ENCODE data around the gene YIPF7. TPM values are rescaled to one million over a fixed set of nuclear protein-coding genes. Genes with fewer than 3 reads are reported as not detected.

YIPF7 gene
- total RNA-seq, 1 experiment from 2014 or later: not detected

DNA sequence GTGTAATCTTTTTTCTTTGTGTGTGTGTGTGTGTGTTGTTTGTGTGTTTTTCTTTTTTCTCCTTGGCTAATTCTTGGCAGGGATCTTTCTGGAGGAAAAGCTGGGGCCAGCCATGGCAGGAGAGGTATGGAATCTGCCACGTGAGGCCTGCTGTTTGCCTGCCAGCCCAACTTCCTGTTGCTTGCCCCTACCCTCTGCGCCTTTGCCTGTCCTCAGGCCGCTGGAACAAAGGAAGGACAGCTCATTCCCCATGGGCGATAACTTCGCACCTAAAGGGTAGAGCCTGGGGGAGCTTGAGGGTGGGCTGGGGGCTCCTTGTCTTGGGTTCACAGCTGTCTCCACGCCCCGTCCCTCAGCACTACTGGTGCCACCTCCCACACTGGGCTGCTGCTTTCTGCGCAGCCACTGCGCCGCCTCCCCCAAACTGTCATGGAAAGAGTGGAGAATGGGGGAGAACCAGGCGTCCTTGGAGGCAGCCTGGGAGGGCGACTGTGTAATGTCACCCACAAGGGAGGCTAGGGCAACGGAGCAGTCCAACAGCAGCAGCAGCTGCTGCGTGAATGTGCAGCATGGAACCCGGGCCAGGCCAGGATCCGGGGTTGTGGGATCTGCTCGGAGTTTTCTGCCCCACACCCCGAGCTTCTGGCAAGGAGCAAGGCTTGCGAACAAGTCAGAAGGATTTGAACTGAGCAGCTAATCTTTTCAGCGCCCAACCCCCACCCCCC lies 12.3 kb upstream of the YIPF7 start (continued):
- TF ChIP-seq, protein P1, sequence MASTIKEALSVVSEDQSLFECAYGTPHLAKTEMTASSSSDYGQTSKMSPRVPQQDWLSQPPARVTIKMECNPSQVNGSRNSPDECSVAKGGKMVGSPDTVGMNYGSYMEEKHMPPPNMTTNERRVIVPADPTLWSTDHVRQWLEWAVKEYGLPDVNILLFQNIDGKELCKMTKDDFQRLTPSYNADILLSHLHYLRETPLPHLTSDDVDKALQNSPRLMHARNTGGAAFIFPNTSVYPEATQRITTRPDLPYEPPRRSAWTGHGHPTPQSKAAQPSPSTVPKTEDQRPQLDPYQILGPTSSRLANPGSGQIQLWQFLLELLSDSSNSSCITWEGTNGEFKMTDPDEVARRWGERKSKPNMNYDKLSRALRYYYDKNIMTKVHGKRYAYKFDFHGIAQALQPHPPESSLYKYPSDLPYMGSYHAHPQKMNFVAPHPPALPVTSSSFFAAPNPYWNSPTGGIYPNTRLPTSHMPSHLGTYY (CRISPR knock-in tag; IDR thresholded peaks at IDR 0.05): no peak

DNA sequence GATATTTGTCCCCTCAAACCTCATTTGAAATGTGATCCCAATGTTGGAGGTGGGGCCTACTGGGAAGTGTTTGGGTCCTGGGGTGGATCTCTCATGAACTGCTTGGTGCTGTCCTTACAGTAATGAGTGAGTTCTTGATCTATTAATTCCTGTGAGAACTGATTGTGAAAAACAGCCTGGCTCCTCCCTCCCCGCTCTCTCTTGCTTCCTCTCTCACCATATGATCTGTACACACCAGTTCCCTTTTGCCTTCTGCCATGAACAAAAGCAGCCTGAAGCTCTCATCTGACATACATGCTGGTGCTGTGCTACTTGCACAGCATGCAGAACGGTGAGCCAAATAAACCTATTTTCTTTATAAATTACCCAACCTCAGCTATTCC lies 11.2 kb upstream of the YIPF7 start:
- TF ChIP-seq, protein P2, sequence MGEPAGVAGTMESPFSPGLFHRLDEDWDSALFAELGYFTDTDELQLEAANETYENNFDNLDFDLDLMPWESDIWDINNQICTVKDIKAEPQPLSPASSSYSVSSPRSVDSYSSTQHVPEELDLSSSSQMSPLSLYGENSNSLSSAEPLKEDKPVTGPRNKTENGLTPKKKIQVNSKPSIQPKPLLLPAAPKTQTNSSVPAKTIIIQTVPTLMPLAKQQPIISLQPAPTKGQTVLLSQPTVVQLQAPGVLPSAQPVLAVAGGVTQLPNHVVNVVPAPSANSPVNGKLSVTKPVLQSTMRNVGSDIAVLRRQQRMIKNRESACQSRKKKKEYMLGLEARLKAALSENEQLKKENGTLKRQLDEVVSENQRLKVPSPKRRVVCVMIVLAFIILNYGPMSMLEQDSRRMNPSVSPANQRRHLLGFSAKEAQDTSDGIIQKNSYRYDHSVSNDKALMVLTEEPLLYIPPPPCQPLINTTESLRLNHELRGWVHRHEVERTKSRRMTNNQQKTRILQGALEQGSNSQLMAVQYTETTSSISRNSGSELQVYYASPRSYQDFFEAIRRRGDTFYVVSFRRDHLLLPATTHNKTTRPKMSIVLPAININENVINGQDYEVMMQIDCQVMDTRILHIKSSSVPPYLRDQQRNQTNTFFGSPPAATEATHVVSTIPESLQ (CRISPR knock-in tag; IDR thresholded peaks at IDR 0.05): no peak
- TF ChIP-seq, protein P3, sequence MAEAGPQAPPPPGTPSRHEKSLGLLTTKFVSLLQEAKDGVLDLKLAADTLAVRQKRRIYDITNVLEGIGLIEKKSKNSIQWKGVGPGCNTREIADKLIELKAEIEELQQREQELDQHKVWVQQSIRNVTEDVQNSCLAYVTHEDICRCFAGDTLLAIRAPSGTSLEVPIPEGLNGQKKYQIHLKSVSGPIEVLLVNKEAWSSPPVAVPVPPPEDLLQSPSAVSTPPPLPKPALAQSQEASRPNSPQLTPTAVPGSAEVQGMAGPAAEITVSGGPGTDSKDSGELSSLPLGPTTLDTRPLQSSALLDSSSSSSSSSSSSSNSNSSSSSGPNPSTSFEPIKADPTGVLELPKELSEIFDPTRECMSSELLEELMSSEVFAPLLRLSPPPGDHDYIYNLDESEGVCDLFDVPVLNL (CRISPR knock-in tag; IDR thresholded peaks at IDR 0.05; ENCODE audit: borderline replicate concordance, low read depth): no peak
- TF ChIP-seq FOXP1 (CRISPR knock-in tag; IDR thresholded peaks at IDR 0.05; ENCODE audit: borderline replicate concordance): no peak
- TF ChIP-seq ZNF232 (CRISPR knock-in tag; IDR thresholded peaks at IDR 0.05): no peak
- TF ChIP-seq ETV6 (CRISPR knock-in tag; IDR thresholded peaks at IDR 0.05): no peak
- no peak for TF ChIP-seq NR3C1 (CRISPR knock-in tag; conservative IDR thresholded peaks at IDR 0.05; ENCODE audit: low read depth)
- no peak for TF ChIP-seq GABPB1 (CRISPR knock-in tag; IDR thresholded peaks at IDR 0.05)
- TF ChIP-seq ELF4 (CRISPR knock-in tag; IDR thresholded peaks at IDR 0.05; ENCODE audit: low read depth): no peak
- no peak for TF ChIP-seq MXD4 (CRISPR knock-in tag; IDR thresholded peaks at IDR 0.05; ENCODE audit: borderline replicate concordance)
- no peak for TF ChIP-seq ZNF317 (CRISPR knock-in tag; IDR thresholded peaks at IDR 0.05; ENCODE audit: borderline replicate concordance, low read depth)
- TF ChIP-seq, protein P4, sequence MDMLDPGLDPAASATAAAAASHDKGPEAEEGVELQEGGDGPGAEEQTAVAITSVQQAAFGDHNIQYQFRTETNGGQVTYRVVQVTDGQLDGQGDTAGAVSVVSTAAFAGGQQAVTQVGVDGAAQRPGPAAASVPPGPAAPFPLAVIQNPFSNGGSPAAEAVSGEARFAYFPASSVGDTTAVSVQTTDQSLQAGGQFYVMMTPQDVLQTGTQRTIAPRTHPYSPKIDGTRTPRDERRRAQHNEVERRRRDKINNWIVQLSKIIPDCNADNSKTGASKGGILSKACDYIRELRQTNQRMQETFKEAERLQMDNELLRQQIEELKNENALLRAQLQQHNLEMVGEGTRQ (CRISPR knock-in tag; IDR thresholded peaks at IDR 0.05): no peak
- no peak for TF ChIP-seq ZNF671 (CRISPR knock-in tag; IDR thresholded peaks at IDR 0.05)
- TF ChIP-seq HMGA2 (CRISPR knock-in tag; IDR thresholded peaks at IDR 0.05): no peak
- TF ChIP-seq KAT7 (CRISPR knock-in tag; IDR thresholded peaks at IDR 0.05; ENCODE audit: borderline replicate concordance): no peak
- no peak overlapping the region for H3K4me3 Mint-ChIP-seq
- H3K27me3 Mint-ChIP-seq (ENCODE audit: low read depth): no peaks in the 10 kb centered on the region
- ChIA-PET POLR2A (no interaction called here), CTCF (no interaction called here)
- no peaks in the 10 kb centered on the region for H3K9me3 Mint-ChIP-seq
- H3K4me1 Mint-ChIP-seq: peaks cover 11% of the 10 kb centered on the region
- ATAC-seq (no peak), DNase-seq (ENCODE audit: low spot score) (no peak)
- no peaks in the 10 kb centered on the region for H3K36me3 Mint-ChIP-seq
- no peak overlapping the region for H3K27ac Mint-ChIP-seq

DNA sequence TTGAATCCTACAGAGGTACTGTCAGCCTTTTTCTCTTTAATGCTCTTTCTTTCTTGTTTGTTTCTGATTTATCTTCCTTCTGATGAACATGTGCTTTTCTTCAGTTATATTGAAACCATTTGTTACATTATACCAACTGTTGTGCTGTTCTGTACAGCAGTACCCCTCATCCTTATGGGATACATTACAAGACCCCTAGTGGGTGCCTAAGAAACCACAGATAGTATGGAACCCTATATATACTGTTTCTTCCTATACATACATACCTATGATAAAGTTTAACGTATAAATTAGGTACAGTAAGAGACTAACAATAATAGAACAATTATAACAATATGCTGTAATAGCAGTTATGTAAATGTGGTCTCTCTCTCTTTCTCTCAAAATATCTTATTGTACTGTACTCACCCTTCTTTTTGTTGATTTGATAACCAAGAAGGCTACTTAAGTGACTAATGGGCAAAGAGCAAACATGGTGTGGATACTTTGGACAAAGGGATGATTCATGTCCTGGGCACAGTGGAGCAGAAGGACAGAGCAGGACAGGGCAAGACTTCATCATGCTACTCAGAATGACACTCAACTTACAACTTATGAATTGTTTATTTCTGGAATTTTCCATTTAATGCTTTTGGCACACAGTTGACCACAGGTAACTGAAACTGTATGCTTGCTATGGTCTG lies 10.7 kb upstream of the YIPF7 start:
- Mint-ChIP-seq H3K4me3 (no peak overlapping the region), H3K27me3 (ENCODE audit: low read depth) (no peaks in the 10 kb centered on the region), H3K9me3 (no peaks in the 10 kb centered on the region), H3K4me1 (peaks cover 11% of the 10 kb centered on the region), H3K27ac (no peak overlapping the region), H3K36me3 (no peaks in the 10 kb centered on the region)
- ChIA-PET CTCF (no interaction called here), POLR2A (no interaction called here)
- peak; percentile 62 for ATAC-seq
- no peak for DNase-seq (ENCODE audit: low spot score)
- TF ChIP-seq HMGA2 (CRISPR knock-in tag; IDR thresholded peaks at IDR 0.05) (no peak), GRHL2 (CRISPR knock-in tag; IDR thresholded peaks at IDR 0.05; ENCODE audit: insufficient replicate concordance, severe bottlenecking) (no peak), NFE2L1 (CRISPR knock-in tag; IDR thresholded peaks at IDR 0.05) (no peak), FOXP1 (CRISPR knock-in tag; IDR thresholded peaks at IDR 0.05; ENCODE audit: borderline replicate concordance) (no peak), GABPB1 (CRISPR knock-in tag; IDR thresholded peaks at IDR 0.05) (no peak), ZBTB21 (CRISPR knock-in tag; IDR thresholded peaks at IDR 0.05; ENCODE audit: borderline replicate concordance) (no peak), RELA (CRISPR knock-in tag; IDR thresholded peaks at IDR 0.05; ENCODE audit: borderline replicate concordance) (no peak), ZNF121 (CRISPR knock-in tag; IDR thresholded peaks at IDR 0.05) (no peak), OVOL2 (CRISPR knock-in tag; IDR thresholded peaks at IDR 0.05; ENCODE audit: borderline replicate concordance) (no peak), ESRRA (CRISPR knock-in tag; IDR thresholded peaks at IDR 0.05; ENCODE audit: borderline replicate concordance) (no peak)
- TF ChIP-seq, protein P5, sequence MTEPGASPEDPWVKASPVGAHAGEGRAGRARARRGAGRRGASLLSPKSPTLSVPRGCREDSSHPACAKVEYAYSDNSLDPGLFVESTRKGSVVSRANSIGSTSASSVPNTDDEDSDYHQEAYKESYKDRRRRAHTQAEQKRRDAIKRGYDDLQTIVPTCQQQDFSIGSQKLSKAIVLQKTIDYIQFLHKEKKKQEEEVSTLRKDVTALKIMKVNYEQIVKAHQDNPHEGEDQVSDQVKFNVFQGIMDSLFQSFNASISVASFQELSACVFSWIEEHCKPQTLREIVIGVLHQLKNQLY (CRISPR knock-in tag; IDR thresholded peaks at IDR 0.05): no peak
- TF ChIP-seq, protein P6, sequence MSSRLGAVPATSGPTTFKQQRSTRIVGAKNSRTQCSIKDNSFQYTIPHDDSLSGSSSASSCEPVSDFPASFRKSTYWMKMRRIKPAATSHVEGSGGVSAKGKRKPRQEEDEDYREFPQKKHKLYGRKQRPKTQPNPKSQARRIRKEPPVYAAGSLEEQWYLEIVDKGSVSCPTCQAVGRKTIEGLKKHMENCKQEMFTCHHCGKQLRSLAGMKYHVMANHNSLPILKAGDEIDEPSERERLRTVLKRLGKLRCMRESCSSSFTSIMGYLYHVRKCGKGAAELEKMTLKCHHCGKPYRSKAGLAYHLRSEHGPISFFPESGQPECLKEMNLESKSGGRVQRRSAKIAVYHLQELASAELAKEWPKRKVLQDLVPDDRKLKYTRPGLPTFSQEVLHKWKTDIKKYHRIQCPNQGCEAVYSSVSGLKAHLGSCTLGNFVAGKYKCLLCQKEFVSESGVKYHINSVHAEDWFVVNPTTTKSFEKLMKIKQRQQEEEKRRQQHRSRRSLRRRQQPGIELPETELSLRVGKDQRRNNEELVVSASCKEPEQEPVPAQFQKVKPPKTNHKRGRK (CRISPR knock-in tag; IDR thresholded peaks at IDR 0.05; ENCODE audit: borderline replicate concordance): no peak
